AG04449 (cell line): ENCODE data around the gene HS3ST4.

ENCODE experiments used
- CTCF ChIA-PET: fragments of 350-600 bp; formaldehyde crosslinking; extraction: SDS; loops from one replicate; lab custom pipeline; 2021; ENCODE audit warnings: antibody characterized with exemption; lab: Yijun Ruan, JAX
- POLR2A ChIA-PET: fragments of 400-600, 350-600 bp; formaldehyde crosslinking; extraction: SDS; loops from one replicate; lab custom pipeline; 2020; ENCODE audit warnings: antibody characterized with exemption, inconsistent platforms; lab: Yijun Ruan, JAX
- DNase-seq: peaks from one replicate; pipeline ENCODE4 v3.0.0-alpha.2; 2010; ENCODE audit warnings: low read depth, low spot score
- H3K4me3 ChIP-seq: 2 replicates; pipeline ENCODE4 v1.5.1; 2011; ENCODE audit warnings: low read depth, mild to moderate bottlenecking, control low read depth, low read length
- CTCF ChIP-seq: IDR thresholded peaks from one replicate; pipeline ENCODE4 v1.5.1; 2011; ENCODE audit warnings: mild to moderate bottlenecking, moderate library complexity, low read length, control low read depth, inconsistent platforms; ENCODE audit not compliant: insufficient read depth; ENCODE audit errors: missing control alignments

Gene HS3ST4

GRCh38 chr16:25827709-25828108, 135.9 kb downstream of the HS3ST4 start:
- CTCF ChIA-PET, result interaction anchor here (1.0 kb wide), 1 partner anchor 11 kb away, joined by 3 read pairs; no protein-coding TSS in a partner anchor

GRCh38 chr16:25828510-25828909, 136.8 kb downstream of the HS3ST4 start:
- POLR2A ChIA-PET, result no interaction called here
- no peak for DNase-seq
- TF ChIP-seq CTCF, result no peak
- H3K4me3 ChIP-seq, result no peak overlapping the region
- CTCF ChIA-PET, result no interaction called here

More at GRCh38 chr16:25827709-25828108, 135.9 kb downstream of the HS3ST4 start:
- H3K4me3 ChIP-seq, result no peak overlapping the region
- no peak for TF ChIP-seq CTCF
- POLR2A ChIA-PET, result no interaction called here
- DNase-seq, result no peak

- CTCF ChIA-PET, result no interaction called here
- POLR2A ChIA-PET, result no interaction called here
- no peak for DNase-seq
- no peak for TF ChIP-seq CTCF
- H3K4me3 ChIP-seq, result no peak overlapping the region
Measured at GRCh38 chr16:25832291-25832690, 140.5 kb downstream of the HS3ST4 start.

- H3K4me3 ChIP-seq, result no peak overlapping the region
- TF ChIP-seq CTCF, result no peak
- DNase-seq, result no peak
- ChIA-PET POLR2A (no interaction called here), CTCF (no interaction called here)
Measured at GRCh38 chr16:25834101-25834500, 142.3 kb downstream of the HS3ST4 start.

- ChIA-PET POLR2A (no interaction called here), CTCF (no interaction called here)
- no peak overlapping the region for H3K4me3 ChIP-seq
- no peak for TF ChIP-seq CTCF
- no peak for DNase-seq
Measured at GRCh38 chr16:25835126-25835525, 143.4 kb downstream of the HS3ST4 start.

GRCh38 chr16:25838724-25839186, 147.0 kb downstream of the HS3ST4 start:
- peak; percentile 3 for DNase-seq
- ChIA-PET CTCF (interaction anchor here (1.1 to 3.7 kb wide), 3 partner anchors 8 to 1271 kb away, joined by 3 to 18 read pairs (median 6); no protein-coding TSS in a partner anchor), POLR2A (no interaction called here)
- H3K4me3 ChIP-seq, result no peak overlapping the region
- peak; percentile 55 for TF ChIP-seq CTCF
